Measurements from ENCODE around the gene GPR183.

Gene GPR183

GRCh38 chr13:99314640-99315176 lies 7.5 kb upstream of the GPR183 start:
- Histone ChIP-seq H3K27me3 (replicated peaks in 2 of 5; ENCODE audit: control insufficient read depth in 4 of 5, insufficient read depth in 5 of 5, low read length in 4 of 5) (no peaks in the 10 kb centered on the region), H3K9me3 (ENCODE audit: control extremely low read depth in 1 of 5, control insufficient read depth in 4 of 5, insufficient read depth in 2 of 5, low read depth in 1 of 5, low read length in 4 of 5) (no peaks in the 10 kb centered on the region), H3K4me3 (ENCODE audit: control insufficient read depth in 1 of 7, extremely low read depth in 1 of 7, insufficient read depth in 4 of 7, low read depth in 2 of 7, low read length in 6 of 7) (no peak overlapping the region), H3K4me1 (ENCODE audit: control extremely low read depth in 1 of 4, control insufficient read depth in 4 of 4, insufficient read depth in 4 of 4, low read length in 3 of 4) (peaks cover 4 to 60% (median 27%) of the 10 kb centered on the region in 4 experiments), H3K36me3 (ENCODE audit: control insufficient read depth in 4 of 4, insufficient read depth in 4 of 4, low read length in 3 of 4) (peaks cover 5 to 25% (median 15%) of the 10 kb centered on the region in 4 experiments), H3K27ac (ENCODE audit: insufficient read depth in 1 of 2, low read depth in 1 of 2, low read length in 2 of 2, poor library complexity in 1 of 2, severe bottlenecking in 2 of 2) (no peak overlapping the region)
- ChIA-PET POLR2A (interaction anchor here (0.7 kb wide), 1 partner anchor 9 kb away, joined by 3 read pairs; no protein-coding TSS in a partner anchor), CTCF (interaction anchor here (0.7 to 1.1 kb wide), 4 partner anchors 15 to 122 kb away, joined by 3 to 5 read pairs (median 3); no protein-coding TSS in a partner anchor)
- 96% methylated on average over 3 of the region's 10 CpGs for WGBS (ENCODE audit: insufficient coverage)
- no peak for DNase-seq

GRCh38 chr13:99313941-99314340 lies 6.7 kb upstream of the GPR183 start:
- no peaks in the 10 kb centered on the region for H3K9me3 ChIP-seq (ENCODE audit: control extremely low read depth in 1 of 5, control insufficient read depth in 4 of 5, insufficient read depth in 2 of 5, low read depth in 1 of 5, low read length in 4 of 5)
- peaks cover 2 to 56% (median 23%) of the 10 kb centered on the region in 4 experiments for H3K4me1 ChIP-seq (ENCODE audit: control extremely low read depth in 1 of 4, control insufficient read depth in 4 of 4, insufficient read depth in 4 of 4, low read length in 3 of 4)
- H3K27me3 ChIP-seq (replicated peaks in 2 of 5; ENCODE audit: control insufficient read depth in 4 of 5, insufficient read depth in 5 of 5, low read length in 4 of 5) = no peaks in the 10 kb centered on the region
- no CpG with 5 or more reads among the region's 1 CpG for WGBS (ENCODE audit: insufficient coverage)
- POLR2A ChIA-PET = no interaction called here
- CTCF ChIA-PET = interaction anchor here (0.8 to 1.8 kb wide), 4 partner anchors 15 to 123 kb away, joined by 3 to 7 read pairs (median 4); no protein-coding TSS in a partner anchor
- DNase-seq = no peak
- H3K36me3 ChIP-seq (ENCODE audit: control insufficient read depth in 4 of 4, insufficient read depth in 4 of 4, low read length in 3 of 4) = peaks cover 3 to 20% (median 13%) of the 10 kb centered on the region in 4 experiments
- H3K4me3 ChIP-seq (ENCODE audit: control insufficient read depth in 1 of 7, extremely low read depth in 1 of 7, insufficient read depth in 4 of 7, low read depth in 2 of 7, low read length in 6 of 7) = no peak overlapping the region
- no peak overlapping the region for H3K27ac ChIP-seq (ENCODE audit: insufficient read depth in 1 of 2, low read depth in 1 of 2, low read length in 2 of 2, poor library complexity in 1 of 2, severe bottlenecking in 2 of 2)

DNA sequence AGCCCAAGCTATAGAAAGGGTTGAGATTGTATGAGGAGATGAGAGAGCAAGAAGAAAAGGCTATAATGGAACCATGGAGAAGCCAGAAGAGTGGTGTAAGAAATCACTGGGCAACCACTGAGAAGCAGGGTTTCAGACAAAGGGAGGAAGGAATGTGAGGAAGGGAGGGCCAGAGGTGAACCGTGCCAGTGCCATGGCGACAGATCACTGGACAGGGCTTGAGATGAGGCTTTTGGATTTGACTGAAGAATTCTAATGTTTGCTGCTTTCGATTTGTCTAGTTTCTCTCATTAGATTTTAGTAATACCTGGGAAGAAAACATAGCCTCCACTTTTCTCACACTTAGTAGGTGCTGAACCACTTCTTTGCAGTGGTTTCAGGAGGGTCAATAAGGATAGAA lies 6.3 kb upstream of the GPR183 start:
- H3K36me3 ChIP-seq (ENCODE audit: control insufficient read depth in 4 of 4, insufficient read depth in 4 of 4, low read length in 3 of 4) = peaks cover 3 to 25% (median 13%) of the 10 kb centered on the region in 4 experiments
- ChIA-PET CTCF (interaction anchor here (1.8 kb wide), 1 partner anchor 44 kb away, joined by 7 read pairs; no protein-coding TSS in a partner anchor), POLR2A (no interaction called here)
- no peaks in the 10 kb centered on the region for H3K27me3 ChIP-seq (replicated peaks in 2 of 5; ENCODE audit: control insufficient read depth in 4 of 5, insufficient read depth in 5 of 5, low read length in 4 of 5)
- no peaks in the 10 kb centered on the region for H3K9me3 ChIP-seq (ENCODE audit: control extremely low read depth in 1 of 5, control insufficient read depth in 4 of 5, insufficient read depth in 2 of 5, low read depth in 1 of 5, low read length in 4 of 5)
- peak overlapping the region in 1 of 2 experiments; percentile 8 for H3K27ac ChIP-seq (ENCODE audit: insufficient read depth in 1 of 2, low read depth in 1 of 2, low read length in 2 of 2, poor library complexity in 1 of 2, severe bottlenecking in 2 of 2)
- no CpG with 5 or more reads among the region's 3 CpGs for WGBS (ENCODE audit: insufficient coverage)
- peaks cover 0 to 52% (median 22%) of the 10 kb centered on the region in 4 experiments for H3K4me1 ChIP-seq (ENCODE audit: control extremely low read depth in 1 of 4, control insufficient read depth in 4 of 4, insufficient read depth in 4 of 4, low read length in 3 of 4)
- H3K4me3 ChIP-seq (ENCODE audit: control insufficient read depth in 1 of 7, extremely low read depth in 1 of 7, insufficient read depth in 4 of 7, low read depth in 2 of 7, low read length in 6 of 7) = no peak overlapping the region
- no peak for DNase-seq

DNA sequence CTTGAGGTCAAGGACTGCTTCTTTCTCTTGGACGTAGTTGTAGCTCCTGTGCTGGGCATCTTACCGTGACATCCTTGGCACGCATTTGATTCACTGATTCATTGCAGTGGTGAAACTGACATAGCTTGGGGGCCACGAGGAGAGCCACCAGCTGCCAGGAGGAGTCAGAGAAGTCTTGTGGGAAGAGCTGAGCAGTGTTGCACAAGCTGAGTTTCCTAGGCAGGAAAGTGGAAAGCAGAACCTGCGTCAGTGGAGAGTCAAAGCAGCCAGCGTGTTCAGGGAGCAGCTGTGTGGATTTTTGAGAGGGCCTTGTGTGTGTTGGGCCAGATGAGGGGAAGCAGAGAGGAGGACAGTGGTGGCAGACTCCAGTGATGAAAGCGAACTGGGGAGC lies 5.3 kb upstream of the GPR183 start:
- peak overlapping the region; percentile 22 to 39 for H3K27ac ChIP-seq (ENCODE audit: insufficient read depth in 1 of 2, low read depth in 1 of 2, low read length in 2 of 2, poor library complexity in 1 of 2, severe bottlenecking in 2 of 2)
- DNase-seq = peak; percentile 73 to 89 (median 88)
- peaks cover 3 to 29% (median 12%) of the 10 kb centered on the region in 4 experiments for H3K36me3 ChIP-seq (ENCODE audit: control insufficient read depth in 4 of 4, insufficient read depth in 4 of 4, low read length in 3 of 4)
- ChIA-PET CTCF (interaction anchor here (1.0 to 1.8 kb wide), 5 partner anchors 9 to 128 kb away, joined by 3 to 7 read pairs (median 3); no protein-coding TSS in a partner anchor), POLR2A (interaction anchor here (0.6 kb wide), 2 partner anchors 21 to 127 kb away, joined by 3 to 6 read pairs; no protein-coding TSS in a partner anchor)
- H3K27me3 ChIP-seq (replicated peaks in 2 of 5; ENCODE audit: control insufficient read depth in 4 of 5, insufficient read depth in 5 of 5, low read length in 4 of 5) = no peaks in the 10 kb centered on the region
- peaks cover 1 to 59% (median 31%) of the 10 kb centered on the region in 4 experiments for H3K4me1 ChIP-seq (ENCODE audit: control extremely low read depth in 1 of 4, control insufficient read depth in 4 of 4, insufficient read depth in 4 of 4, low read length in 3 of 4)
- peak overlapping the region in 1 of 7 experiments; percentile 2 for H3K4me3 ChIP-seq (ENCODE audit: control insufficient read depth in 1 of 7, extremely low read depth in 1 of 7, insufficient read depth in 4 of 7, low read depth in 2 of 7, low read length in 6 of 7)
- WGBS (ENCODE audit: insufficient coverage) = 34% methylated on average over 3 of the region's 7 CpGs
- H3K9me3 ChIP-seq (ENCODE audit: control extremely low read depth in 1 of 5, control insufficient read depth in 4 of 5, insufficient read depth in 2 of 5, low read depth in 1 of 5, low read length in 4 of 5) = no peaks in the 10 kb centered on the region

GRCh38 chr13:99311748-99312492 lies 4.7 kb upstream of the GPR183 start:
- ChIA-PET POLR2A (interaction anchor here (0.6 kb wide), 3 partner anchors 10 to 128 kb away, joined by 3 to 6 read pairs (median 3); no protein-coding TSS in a partner anchor), CTCF (interaction anchor here (1.0 to 1.8 kb wide), 6 partner anchors 9 to 129 kb away, joined by 3 to 7 read pairs (median 3); no protein-coding TSS in a partner anchor)
- WGBS (ENCODE audit: insufficient coverage) = 91% methylated on average over 7 of the region's 10 CpGs
- DNase-seq = peak in 2 of 3 donors; percentile 30 to 36
- H3K4me1 ChIP-seq (ENCODE audit: control extremely low read depth in 1 of 4, control insufficient read depth in 4 of 4, insufficient read depth in 4 of 4, low read length in 3 of 4) = peaks cover 2 to 61% (median 34%) of the 10 kb centered on the region in 4 experiments
- peak overlapping the region; percentile 22 to 39 for H3K27ac ChIP-seq (ENCODE audit: insufficient read depth in 1 of 2, low read depth in 1 of 2, low read length in 2 of 2, poor library complexity in 1 of 2, severe bottlenecking in 2 of 2)
- no peaks in the 10 kb centered on the region for H3K9me3 ChIP-seq (ENCODE audit: control extremely low read depth in 1 of 5, control insufficient read depth in 4 of 5, insufficient read depth in 2 of 5, low read depth in 1 of 5, low read length in 4 of 5)
- H3K4me3 ChIP-seq (ENCODE audit: control insufficient read depth in 1 of 7, extremely low read depth in 1 of 7, insufficient read depth in 4 of 7, low read depth in 2 of 7, low read length in 6 of 7) = peak overlapping the region in 1 of 7 experiments; percentile 2
- peaks cover under 1 to 29% (median 10%) of the 10 kb centered on the region in 4 experiments for H3K36me3 ChIP-seq (ENCODE audit: control insufficient read depth in 4 of 4, insufficient read depth in 4 of 4, low read length in 3 of 4)
- H3K27me3 ChIP-seq (replicated peaks in 2 of 5; ENCODE audit: control insufficient read depth in 4 of 5, insufficient read depth in 5 of 5, low read length in 4 of 5) = no peaks in the 10 kb centered on the region

GRCh38 chr13:99311137-99311536 lies 3.9 kb upstream of the GPR183 start:
- no peaks in the 10 kb centered on the region for H3K9me3 ChIP-seq (ENCODE audit: control extremely low read depth in 1 of 5, control insufficient read depth in 4 of 5, insufficient read depth in 2 of 5, low read depth in 1 of 5, low read length in 4 of 5)
- H3K4me3 ChIP-seq (ENCODE audit: control insufficient read depth in 1 of 7, extremely low read depth in 1 of 7, insufficient read depth in 4 of 7, low read depth in 2 of 7, low read length in 6 of 7) = no peak overlapping the region
- H3K27me3 ChIP-seq (replicated peaks in 2 of 5; ENCODE audit: control insufficient read depth in 4 of 5, insufficient read depth in 5 of 5, low read length in 4 of 5) = no peaks in the 10 kb centered on the region
- H3K36me3 ChIP-seq (ENCODE audit: control insufficient read depth in 4 of 4, insufficient read depth in 4 of 4, low read length in 3 of 4) = peaks cover 0 to 24% (median 4%) of the 10 kb centered on the region in 4 experiments
- DNase-seq = no peak
- no peak overlapping the region for H3K27ac ChIP-seq (ENCODE audit: insufficient read depth in 1 of 2, low read depth in 1 of 2, low read length in 2 of 2, poor library complexity in 1 of 2, severe bottlenecking in 2 of 2)
- ChIA-PET CTCF (interaction anchor here (1.0 to 1.2 kb wide), 3 partner anchors 14 to 111 kb away, joined by 3 read pairs; no protein-coding TSS in a partner anchor), POLR2A (interaction anchor here (0.6 kb wide), 1 partner anchor 9 kb away, joined by 3 read pairs; no protein-coding TSS in a partner anchor)
- H3K4me1 ChIP-seq (ENCODE audit: control extremely low read depth in 1 of 4, control insufficient read depth in 4 of 4, insufficient read depth in 4 of 4, low read length in 3 of 4) = peaks cover 3 to 64% (median 41%) of the 10 kb centered on the region in 4 experiments
- 82% methylated on average over 2 of the region's 4 CpGs for WGBS (ENCODE audit: insufficient coverage)

Measured in common myeloid progenitor, CD34-positive (primary cell).